Measurements from ENCODE around the gene EXOC4.

EXOC4 gene

DNA sequence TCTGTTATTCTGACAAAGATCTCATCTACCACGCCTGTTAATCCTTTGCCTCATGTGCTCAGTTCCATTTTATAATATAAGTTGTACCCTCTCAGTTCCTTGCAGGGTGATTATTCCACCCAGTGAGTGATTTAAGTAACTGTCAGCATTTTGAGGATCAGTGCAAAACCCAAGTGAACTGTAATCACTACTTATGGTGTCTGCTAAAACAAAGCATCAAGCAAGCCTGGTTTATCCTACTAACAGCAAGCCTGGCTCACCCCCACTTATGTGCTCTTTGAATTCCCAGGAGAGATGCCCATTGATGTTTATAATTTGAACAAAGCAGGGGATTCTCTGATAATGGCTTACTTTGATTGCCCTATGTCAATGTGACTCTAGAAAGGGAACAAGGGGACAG, 687.5 kb downstream of the EXOC4 start:
- DNase-seq (ENCODE audit: low spot score): no peak

DNA sequence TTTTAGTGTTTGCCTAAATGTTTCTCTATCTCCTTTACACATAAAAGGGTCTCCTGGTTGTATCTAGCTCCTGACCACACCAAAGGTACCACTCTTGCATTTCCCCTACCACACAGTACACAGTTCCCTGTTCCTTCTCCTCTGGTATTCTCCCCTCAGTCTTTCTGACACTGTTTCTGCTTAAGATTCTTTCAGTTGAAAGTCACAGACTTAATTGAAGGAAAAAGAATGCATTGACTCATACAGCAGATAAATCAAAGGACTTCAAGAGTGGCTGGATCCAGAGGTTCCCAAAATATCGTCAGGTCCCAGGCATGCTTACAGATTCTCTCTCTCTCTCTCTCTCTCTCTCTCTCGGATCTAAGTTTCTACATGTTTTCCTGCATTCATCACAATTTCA, 688.6 kb downstream of the EXOC4 start:
- DNase-seq (ENCODE audit: low spot score): no peak

DNA sequence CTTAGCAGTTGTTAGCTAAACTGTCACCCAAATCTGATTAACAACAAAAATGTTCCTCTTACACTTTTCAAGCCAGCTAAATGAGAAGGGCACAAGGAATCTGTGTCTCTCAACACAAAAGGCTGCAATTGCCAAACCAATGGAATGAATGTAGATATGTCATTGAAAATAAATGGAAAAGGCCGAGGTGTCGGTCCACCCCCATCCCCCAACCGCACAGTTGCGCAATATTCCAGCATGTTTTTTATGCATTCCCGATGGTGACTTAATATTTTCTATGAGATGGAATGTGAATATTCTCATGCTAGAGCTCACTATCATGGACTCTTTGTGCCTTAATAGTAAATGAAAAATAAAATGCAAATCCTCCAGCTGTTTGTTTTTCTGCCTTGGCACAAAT, 692.6 kb downstream of the EXOC4 start:
- DNase-seq (ENCODE audit: low spot score): no peak

DNA sequence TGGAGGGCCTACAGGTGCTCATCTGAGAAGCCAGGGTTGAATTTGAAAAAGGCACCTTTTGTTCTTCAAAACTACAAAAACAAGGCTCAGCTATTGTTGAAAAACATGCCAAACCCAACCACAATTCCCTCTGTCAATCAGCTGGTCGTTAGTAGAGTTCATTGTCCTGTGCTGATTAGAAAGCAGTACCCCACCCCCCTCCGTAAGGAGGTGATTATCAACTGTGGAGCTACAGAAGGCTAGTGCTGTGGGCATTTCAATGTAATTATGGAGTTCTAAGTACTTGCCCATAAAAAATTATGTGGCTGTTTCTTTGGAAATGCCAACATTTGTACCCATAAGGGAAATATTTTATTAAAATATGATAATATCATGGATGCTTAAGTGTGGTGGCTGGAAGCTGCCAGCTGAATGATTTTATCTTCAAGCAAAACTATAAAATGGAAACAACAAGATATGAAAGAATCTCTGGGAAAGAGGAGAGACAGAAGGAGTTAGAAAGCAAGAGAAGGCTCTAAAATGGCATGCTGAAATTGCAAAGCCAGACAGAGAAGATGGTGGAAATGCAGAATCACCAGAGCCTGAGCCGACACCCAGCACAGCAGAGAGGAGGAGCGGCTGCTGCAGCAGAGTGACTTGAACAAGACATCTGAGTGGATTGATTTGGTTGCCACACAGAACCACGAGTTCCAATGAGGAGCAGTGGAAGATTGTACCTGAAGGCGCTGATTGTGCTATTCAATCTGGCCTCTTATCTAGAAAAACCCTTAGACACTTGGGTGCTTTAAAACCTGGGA, 694.8 kb downstream of the EXOC4 start:
- no peak for DNase-seq (ENCODE audit: low spot score)

DNA sequence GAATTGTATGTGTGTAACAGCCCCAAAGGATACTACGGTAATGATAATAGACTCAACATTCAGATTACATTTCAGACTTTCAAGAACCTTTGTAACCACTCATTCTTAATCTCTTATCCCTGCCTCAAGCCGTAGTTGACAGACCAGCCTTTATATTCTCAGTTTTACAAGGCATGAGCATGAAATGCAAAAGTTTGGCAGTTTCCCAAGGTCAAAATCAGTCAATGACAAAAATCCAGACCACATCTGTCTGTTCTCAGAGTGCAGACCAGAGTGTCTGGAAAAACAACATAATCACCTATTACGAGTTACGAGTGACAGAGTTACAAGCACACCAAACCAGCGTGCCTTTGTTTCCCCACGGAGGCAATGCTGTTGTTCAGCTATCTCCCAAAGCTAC, 695.7 kb downstream of the EXOC4 start:
- no peak for DNase-seq (ENCODE audit: low spot score)

DNA sequence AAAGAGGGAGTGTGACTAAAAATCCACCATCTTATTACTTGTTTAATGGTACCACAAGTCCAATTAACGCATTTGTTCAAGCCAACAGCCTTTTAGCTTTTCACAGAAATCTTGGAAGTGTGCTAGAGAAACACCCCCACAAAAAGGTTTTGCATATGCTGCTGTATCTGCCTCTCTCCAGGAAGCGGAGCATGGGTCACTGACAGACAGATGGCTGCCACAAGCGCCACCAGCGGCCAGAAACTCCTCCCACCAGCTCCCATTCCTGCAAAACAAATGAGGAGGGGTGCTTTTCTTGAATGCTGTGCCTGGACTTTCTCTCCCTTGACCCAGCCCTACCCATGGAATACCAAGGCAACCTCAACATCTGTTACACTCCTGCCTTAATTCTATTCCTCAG, 698.0 kb downstream of the EXOC4 start:
- DNase-seq (ENCODE audit: low spot score): no peak

DNA sequence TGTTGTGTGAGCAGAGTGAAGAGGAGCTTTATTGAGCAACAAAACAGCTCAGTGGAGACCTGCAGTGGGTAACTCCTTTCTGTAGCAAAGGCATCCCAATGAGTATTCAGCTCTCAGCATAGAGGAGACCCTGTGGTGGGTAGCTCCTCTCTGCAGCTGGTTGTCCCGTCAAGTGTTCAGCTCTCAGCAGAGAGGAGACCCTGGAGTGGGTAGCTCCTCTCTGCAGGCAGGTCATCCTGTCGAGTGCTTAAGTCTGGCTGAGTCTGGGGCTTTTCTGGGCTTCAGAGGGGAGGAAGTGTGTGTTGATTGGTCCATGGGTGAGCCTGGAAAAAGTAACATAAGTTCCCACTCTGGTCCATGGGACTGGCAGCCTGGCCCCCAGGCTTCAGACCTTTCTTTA, 702.3 kb downstream of the EXOC4 start:
- DNase-seq (ENCODE audit: low spot score): no peak

DNA sequence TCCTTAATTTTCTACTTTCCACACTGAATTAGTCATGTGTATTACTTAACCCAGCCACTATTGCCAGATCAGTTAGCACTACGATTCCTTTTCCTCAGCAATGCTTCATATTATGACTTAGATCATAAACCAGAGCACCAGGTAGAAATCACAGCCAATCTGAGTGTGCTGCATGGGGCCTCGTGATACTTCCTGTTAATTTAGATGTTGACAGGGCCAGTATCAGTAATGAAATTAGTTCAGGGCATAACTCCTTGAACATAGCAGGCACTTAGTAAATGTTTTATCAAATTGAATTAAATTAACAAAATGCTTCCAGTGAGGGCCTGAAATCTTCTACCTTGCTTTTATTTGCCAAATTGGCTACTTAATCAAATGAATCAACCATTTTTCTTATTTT, 705.0 kb downstream of the EXOC4 start:
- no peak for DNase-seq (ENCODE audit: low spot score)

DNA sequence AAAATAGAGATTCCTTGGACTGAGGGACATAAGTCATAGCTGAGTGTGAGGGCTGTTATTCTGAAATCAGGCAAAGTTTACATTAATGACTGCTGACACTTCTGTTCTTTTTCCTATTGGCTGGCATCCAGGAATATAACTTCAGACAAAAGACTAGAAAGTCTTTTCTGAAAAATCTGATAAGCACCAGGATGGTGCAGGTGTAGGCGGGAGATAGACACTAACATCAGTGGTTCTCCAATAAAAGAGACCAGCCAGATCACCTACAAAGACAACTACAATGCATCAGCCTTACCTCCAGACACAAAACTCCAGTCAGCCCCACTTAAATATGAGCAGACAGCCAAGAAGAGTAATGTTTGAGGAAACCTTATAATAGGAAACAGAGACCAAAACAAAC, 705.9 kb downstream of the EXOC4 start:
- DNase-seq (ENCODE audit: low spot score): no peak

DNA sequence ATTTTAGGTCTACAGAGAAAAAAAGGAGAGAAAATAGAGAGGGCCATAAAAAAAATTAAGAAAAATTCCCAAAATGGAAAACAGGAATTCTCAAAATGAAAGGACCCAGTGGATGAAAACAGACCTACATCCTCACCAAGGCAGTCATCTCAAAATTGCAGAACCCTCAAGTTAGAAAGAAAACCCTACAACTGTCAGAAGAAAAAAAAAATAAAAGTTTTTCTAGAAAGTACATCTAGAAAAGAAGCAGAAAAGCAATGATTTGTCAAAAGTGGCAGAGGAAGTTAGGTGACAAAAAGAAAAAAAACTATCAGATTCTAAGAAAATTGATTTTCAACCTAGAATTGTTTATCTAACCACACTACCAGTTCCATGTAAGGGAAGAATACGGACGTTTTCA, 706.6 kb downstream of the EXOC4 start:
- no peak for DNase-seq (ENCODE audit: low spot score)

DNA sequence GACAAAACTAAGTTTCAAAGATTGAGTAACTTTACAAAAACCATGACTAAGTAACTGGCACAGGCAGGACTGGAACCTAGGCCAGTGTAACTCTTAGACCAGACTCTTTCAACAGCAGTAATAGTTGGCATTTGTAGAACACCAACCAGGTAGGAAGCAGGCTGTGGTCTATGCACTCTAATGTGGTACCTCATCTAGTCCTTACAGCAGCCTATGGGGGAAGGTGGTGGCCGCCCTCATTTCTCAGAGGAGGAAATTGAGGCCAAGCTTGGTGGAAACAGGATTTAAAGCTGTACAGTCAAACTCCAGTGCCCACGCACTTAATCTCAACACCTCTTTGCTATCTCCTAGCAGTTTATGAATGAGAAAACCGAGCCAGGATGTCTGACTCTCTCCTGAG, 708.8 kb downstream of the EXOC4 start:
- no peak for DNase-seq (ENCODE audit: low spot score)

DNA sequence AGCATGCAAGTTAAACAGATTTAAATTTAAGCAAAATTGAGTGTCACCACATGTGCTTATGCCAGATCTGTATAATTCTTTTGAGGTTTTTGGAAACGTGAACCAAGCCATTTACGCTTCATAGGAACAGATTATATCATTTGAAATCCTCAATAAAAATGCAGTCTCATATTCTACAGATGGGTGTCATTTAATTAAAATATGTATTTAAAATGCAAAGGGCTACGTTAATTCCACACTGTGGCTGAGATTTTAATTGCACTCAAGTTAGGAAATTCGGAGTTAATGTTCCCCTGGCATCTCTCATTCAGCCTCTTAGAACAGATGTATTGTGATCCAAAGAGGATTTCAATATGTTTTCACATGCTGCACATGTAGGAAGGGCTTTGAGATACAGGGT, 709.8 kb downstream of the EXOC4 start:
- DNase-seq (ENCODE audit: low spot score): no peak

DNA sequence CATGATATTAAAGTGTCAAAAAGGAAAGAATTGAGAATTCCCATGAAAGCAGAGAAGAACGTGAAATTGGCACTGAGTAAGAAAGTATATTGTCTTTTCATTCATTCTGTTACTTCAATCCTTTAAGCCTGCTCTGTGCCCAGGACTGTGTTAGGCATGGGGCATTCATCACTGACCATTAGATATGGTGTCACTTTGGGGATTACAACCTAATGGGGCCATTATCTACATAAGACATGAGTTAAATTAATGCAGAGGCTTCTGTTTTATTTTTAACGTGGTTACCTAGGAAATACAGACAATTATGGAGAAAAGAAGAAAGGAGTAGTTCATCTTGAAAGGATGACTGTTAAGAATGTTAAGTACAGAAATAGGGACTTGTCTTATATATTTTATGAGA, 710.8 kb downstream of the EXOC4 start:
- no peak for DNase-seq (ENCODE audit: low spot score)

DNA sequence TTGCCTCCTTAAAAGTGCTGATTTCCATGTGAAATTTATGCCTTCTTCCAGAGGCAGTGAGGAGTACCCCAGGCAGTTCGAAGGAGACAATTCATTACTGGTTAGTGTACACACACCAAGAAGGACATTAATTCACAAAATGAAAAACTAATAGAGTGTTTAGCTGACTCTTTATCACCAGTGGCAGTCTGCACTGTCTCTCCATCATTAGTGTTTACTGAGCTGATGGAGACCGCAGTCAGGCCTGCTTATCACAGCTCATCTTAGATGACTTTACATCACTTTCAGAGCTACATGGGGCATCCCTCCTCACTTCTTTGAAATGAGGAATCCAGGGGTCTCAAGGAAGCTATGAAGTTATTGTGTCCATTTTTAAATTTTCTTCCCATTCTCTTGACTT, 718.7 kb downstream of the EXOC4 start:
- no peak for DNase-seq (ENCODE audit: low spot score)

DNA sequence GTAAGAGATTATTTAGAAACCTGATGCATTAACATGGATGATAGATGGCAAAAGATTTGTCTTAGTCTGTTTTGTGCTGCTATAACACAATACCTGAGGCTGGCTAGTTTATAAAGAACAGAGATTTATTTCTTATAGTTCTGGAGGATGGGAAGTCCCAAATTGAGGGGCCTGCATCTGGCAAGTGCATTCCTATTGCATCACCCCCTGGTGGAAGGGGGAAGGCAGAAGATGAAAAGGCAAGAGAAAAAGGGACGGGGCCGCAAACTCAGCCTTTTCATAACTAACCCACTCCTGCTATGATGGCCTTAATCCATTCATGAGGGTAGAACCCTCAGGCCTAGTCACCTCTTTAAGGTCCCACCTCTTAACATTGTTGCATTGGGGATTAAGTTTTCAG, 720.8 kb downstream of the EXOC4 start:
- DNase-seq (ENCODE audit: low spot score): no peak

DNA sequence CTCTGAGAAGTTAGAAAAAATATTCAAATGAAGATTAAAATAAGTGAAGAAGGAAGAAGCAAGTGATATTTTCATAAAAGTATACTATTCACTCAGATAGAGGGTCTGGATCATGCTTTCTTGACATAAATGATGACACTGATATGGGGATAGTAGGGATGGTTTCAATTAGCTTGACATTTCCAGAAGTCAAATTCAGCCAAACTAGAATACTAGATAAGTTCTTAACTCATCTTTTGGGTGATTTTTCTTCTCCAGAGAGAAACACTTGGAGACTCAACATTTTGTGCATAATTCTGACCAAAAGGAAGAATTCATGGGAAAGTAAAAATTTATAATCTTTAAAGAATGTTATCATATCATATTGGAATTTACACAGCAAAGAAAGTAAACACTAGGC, 722.3 kb downstream of the EXOC4 start:
- DNase-seq (ENCODE audit: low spot score): no peak

DNA sequence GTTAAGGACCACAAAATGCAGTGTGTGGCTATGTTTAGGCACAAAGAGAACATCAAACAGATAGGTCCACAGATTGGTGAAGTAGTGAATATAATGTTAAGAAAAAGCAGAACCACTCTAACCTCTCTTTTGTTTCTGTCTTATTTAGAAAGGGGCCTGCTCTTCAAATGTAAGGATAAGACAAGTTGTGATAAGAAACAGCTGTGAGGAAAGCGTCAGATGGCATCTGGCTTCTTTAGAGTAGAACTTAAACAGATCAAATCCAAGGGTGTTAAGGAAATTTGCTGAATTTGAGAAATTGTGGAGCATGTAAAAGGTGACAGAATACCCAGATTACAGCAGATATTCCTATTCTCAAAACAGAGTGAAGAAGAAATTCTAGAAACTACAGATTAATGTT, 723.3 kb downstream of the EXOC4 start:
- no peak for DNase-seq (ENCODE audit: low spot score)

DNA sequence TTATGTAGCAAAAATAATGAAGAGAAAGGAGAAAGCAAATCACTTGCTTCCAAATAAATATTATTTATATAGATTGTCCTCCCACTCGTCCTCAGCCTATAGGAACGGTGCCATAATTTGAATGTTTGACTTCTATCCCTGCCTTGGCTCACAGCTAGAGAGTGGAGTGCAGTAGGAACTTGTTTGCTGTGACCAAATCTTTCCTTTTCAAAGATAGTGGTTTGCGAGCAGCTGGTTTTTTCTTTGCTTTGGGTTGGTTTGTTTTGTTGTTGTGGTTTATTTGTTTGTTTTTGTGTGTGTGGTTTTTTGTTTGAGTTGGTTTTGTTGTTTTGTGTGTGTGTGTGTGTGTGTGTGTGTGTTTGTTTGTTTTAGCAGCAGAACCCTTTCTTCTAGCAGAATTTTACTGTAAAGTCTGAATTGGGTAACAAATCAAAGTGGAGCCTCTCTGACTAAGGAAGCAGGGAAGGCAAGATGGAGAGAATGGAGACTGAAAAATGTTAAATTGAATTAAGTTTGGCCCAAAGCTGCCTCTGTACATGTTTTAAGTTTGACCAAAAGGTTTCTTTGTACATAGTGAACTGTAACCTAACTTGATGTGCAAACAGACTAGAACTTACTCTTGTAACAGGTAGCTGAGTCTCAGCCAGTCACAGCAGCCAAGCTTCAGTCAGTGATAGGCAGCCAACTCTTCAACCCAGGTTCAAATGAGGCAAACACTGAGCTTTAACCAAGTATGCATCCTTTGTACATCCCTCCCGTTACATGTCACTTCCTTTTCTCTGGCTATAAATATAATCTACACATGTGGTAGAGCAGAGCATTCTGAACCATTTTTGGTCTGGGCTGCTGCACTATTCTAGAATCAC, 724.8 kb downstream of the EXOC4 start:
- DNase-seq (ENCODE audit: low spot score): no peak

DNA sequence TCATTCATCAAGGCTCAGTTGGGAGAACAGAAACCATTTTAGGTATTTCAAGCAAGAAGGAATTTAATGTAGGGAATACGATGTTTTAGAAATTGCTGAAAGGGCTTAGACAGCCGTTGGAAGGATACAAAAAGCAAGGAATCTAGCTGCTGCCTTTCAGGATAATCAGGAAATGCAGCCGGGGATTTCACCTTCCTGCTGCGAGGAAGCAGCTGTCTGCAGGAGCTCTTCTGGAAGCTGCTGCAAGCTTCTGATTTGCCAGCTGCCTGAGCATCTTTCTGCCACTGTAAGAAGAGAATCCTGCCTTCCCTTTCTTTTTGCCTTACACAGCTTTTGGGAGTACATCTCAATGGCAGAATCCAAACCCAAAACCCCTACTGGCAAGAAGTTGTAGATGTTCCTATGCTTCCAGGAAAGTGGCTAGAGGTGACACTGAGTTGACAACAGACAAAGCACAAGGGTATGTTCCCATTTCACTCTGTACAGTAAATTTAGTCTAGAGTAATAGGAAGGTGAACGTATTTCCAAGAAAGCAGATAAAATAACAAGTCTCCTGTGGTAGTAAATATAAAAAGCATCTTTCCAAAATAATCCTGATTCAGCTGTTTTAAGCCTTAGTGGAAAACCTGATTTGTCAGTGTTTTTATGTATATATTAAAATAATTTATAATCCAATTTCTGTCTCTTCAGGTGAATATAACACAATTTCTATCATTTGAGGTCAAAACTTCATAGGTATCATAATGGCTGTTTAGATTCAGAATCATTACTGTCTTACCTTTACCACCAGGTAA, 725.8 kb downstream of the EXOC4 start:
- no peak for DNase-seq (ENCODE audit: low spot score)

DNA sequence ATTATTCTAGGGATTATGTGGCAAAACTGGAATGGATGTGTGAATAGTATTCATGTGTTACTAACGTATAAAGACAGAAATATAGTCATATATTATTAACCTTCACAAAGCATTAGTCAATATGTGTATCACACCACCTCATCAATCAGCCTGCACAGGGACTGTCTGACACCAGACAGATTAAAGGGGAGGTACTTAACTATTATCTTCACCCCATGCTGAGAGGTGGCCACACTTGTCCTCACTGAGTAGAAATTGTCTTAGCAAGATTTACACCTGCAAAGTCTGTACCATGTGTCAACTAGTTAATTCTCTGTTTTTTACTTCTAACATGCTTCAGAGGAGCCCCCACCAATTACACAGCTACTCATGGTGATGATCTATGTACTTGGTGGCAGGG, 727.9 kb downstream of the EXOC4 start:
- DNase-seq (ENCODE audit: low spot score): no peak

DNA sequence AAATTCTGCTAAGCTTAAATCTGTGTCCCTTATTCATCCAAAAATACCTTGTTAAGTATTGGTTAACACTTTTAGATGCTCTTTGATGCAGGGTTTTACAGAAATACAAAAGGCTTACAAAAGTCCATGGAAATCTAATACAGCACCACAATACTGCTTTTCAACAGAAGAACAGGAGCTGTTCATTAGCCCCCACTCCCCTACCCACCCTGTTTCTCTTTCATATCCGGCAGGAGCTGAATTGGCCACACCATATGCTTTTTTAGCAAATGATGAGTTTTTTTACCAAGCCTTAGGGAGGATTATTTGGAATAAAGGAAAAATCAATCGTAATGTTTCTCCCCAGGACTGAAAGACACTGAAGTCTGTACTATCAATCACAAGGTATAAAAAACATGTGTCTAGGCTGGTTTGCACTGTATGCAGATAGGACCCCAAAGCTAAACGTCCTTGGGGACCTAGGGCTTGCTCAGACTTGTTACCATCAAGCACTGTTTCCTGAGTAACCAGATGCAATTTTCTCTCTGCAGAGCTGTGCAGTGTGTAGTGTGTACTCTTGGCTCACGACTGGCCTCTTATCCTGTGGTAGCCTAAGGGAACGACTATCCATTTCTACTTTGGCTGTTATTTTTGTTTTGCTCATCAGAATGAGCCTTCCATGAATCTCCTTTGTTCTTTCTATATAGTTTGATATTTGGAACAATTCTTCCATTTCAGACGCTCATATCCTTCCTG, 731.0 kb downstream of the EXOC4 start:
- DNase-seq (ENCODE audit: low spot score): no peak

DNA sequence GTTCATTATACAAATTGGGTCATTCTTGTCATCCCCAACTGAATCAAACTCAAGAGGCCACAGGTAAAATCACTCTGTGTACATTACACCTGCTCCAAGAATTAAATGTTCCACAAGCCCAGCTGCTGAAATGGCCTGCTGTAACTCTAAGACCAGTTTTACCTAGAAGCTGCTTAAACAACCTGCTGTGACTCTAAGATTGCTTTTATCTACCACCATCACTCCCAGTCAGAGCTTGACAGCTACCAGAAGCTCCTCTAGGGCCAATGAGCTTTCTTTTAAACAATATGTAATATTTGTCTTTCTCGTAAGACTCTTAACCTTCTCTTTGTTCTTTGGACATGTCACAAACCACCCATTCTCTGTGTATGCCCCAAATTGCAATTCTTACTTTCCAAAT, 732.4 kb downstream of the EXOC4 start:
- no peak for DNase-seq (ENCODE audit: low spot score)

All from RKO (cell line).